ENCODE data around the gene PCDH9.

DNA sequence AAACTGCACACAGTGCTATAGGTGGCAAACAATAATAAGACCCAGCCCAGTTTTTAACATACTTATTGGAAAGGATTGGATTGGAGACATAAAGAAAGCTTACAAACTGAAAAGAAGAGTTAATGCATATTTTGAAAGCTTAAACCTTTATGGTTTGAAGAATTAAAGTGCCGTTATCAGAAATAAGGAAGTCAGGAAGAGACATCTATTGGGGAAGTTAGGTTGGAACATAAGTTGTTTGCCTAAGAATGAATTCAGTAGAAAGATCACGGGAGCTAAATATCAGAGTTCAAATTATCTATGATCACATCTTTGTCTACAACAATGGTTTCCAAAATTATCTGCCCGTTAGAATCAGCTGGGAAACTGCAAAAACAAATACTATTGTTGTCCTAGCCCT, 767.9 kb downstream of the PCDH9 start:
- TF ChIP-seq SPI1 (IDR thresholded peaks at IDR 0.05; ENCODE audit: borderline replicate concordance, low read depth): peak; percentile 94
- TF ChIP-seq, protein P1, sequence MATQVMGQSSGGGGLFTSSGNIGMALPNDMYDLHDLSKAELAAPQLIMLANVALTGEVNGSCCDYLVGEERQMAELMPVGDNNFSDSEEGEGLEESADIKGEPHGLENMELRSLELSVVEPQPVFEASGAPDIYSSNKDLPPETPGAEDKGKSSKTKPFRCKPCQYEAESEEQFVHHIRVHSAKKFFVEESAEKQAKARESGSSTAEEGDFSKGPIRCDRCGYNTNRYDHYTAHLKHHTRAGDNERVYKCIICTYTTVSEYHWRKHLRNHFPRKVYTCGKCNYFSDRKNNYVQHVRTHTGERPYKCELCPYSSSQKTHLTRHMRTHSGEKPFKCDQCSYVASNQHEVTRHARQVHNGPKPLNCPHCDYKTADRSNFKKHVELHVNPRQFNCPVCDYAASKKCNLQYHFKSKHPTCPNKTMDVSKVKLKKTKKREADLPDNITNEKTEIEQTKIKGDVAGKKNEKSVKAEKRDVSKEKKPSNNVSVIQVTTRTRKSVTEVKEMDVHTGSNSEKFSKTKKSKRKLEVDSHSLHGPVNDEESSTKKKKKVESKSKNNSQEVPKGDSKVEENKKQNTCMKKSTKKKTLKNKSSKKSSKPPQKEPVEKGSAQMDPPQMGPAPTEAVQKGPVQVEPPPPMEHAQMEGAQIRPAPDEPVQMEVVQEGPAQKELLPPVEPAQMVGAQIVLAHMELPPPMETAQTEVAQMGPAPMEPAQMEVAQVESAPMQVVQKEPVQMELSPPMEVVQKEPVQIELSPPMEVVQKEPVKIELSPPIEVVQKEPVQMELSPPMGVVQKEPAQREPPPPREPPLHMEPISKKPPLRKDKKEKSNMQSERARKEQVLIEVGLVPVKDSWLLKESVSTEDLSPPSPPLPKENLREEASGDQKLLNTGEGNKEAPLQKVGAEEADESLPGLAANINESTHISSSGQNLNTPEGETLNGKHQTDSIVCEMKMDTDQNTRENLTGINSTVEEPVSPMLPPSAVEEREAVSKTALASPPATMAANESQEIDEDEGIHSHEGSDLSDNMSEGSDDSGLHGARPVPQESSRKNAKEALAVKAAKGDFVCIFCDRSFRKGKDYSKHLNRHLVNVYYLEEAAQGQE (IDR thresholded peaks at IDR 0.05; ENCODE audit: insufficient replicate concordance, low read depth): no peak
- TF ChIP-seq, protein P2, sequence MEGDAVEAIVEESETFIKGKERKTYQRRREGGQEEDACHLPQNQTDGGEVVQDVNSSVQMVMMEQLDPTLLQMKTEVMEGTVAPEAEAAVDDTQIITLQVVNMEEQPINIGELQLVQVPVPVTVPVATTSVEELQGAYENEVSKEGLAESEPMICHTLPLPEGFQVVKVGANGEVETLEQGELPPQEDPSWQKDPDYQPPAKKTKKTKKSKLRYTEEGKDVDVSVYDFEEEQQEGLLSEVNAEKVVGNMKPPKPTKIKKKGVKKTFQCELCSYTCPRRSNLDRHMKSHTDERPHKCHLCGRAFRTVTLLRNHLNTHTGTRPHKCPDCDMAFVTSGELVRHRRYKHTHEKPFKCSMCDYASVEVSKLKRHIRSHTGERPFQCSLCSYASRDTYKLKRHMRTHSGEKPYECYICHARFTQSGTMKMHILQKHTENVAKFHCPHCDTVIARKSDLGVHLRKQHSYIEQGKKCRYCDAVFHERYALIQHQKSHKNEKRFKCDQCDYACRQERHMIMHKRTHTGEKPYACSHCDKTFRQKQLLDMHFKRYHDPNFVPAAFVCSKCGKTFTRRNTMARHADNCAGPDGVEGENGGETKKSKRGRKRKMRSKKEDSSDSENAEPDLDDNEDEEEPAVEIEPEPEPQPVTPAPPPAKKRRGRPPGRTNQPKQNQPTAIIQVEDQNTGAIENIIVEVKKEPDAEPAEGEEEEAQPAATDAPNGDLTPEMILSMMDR (IDR thresholded peaks at IDR 0.05; ENCODE audit: insufficient read depth, low read length): no peak
- no peak for TF ChIP-seq POLR2AphosphoS5 (IDR thresholded peaks at IDR 0.05; ENCODE audit: low read depth)
- no peak for TF ChIP-seq GABPA (IDR thresholded peaks at IDR 0.05; ENCODE audit: low read depth)
